Stimulated activated CD8-positive, alpha-beta memory T cell treated with anti-CD3 and anti-CD28 coated beads, Interleukin-15, amount 100 ng/mL, for 24 hours (primary cell): Measurements from ENCODE around the gene GRIN2D.
A peak's percentile ranks its signal among the peaks of the same experiment; 100 is the strongest.
"Not testable (repeated sequence)": the region's sequence is repeated elsewhere in the genome, so short reads cannot be mapped to it uniquely, and the experiment has no call there.

Experiments
- DNase-seq: peaks from one replicate; pipeline ENCODE4 v3.0.0-alpha.2; 2020; ENCODE audit warnings: low read depth

Gene GRIN2D

DNA sequence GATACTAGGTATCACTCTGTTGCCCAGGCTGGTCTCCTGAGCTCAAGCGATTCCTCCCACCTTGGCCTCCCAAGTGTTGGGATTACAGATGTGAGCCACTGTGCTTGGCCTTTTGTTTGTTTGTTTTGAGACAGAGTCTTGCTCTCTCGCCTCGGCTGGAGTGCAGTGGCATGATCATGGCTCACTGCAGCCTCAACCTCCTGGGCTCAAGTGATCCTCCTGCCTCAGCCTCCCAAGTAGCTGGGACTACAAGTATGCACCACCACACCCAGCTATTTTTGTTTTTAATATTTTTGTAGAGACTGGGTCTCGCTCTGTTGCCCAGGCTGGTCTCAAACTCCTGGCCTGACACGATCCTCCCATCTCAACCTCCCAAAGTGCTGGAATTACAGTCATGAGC lies 21.7 kb upstream of the GRIN2D start:
- DNase-seq = not testable (repeated sequence)

DNA sequence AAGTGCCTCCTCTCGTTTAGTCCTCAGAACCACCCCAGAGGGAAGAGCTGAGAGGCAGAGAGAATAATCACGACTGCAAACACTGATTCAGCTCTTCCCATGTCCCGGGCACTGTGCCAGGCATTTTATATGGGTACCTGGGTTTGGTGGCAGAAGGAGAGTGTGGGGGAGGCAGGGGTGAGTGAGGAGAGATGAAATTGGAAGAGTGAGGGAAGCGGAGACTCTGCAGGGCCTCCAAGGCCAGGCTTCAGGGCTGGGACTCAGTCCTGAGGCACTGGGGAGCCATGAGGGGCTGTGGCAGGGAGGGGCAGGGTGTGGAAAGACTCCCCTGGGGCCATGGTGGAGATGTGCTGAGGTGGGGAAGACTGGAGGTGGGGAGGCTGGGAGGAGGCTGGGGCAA lies 20.6 kb upstream of the GRIN2D start:
- DNase-seq = no peak

GRCh38 chr19:48373567-48373966 lies 19.9 kb upstream of the GRIN2D start:
- no peak for DNase-seq

GRCh38 chr19:48378194-48378570 lies 15.3 kb upstream of the GRIN2D start:
- DNase-seq = no peak

GRCh38 chr19:48379058-48379457 lies 14.4 kb upstream of the GRIN2D start:
- DNase-seq = no peak

- DNase-seq = no peak
These were observed 12.1 kb upstream of the GRIN2D start for GRCh38 chr19:48381178-48381950.

- no peak for DNase-seq
These were observed 11.2 kb upstream of the GRIN2D start for GRCh38 chr19:48382286-48382685.

GRCh38 chr19:48385461-48386087 lies 7.9 kb upstream of the GRIN2D start:
- DNase-seq = no peak

DNA sequence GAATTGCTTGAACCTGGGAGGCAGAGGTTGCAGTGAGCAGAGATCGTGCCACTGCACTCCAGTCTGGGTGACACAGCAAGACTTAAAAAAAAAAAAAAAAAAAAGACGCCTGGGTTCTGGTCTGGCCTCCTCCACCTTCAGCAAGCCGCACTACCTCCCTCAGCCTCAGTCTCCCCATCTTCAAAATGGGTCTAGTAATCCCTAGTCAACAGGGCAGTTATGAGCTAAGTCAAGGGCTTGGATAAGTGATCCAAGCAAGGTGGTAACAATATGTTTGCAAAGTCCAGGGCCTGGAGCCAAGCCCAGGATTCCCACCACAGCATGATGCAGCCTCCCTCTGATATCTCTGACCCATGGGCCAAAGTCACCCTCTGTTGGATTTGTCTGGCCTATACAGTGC lies 6.5 kb upstream of the GRIN2D start:
- DNase-seq = no peak

- DNase-seq = peak; percentile 31
These were observed 3.0 kb upstream of the GRIN2D start for GRCh38 chr19:48390188-48391099.

GRCh38 chr19:48391100-48392005 lies 2.1 kb upstream of the GRIN2D start, which contains the start of gene KDELR1:
TSS of gene KDELR1 (minus strand) at chr19:48391551. CDS start at chr19:48391358, 193 bp downstream.
- peak; percentile 71 for DNase-seq

GRCh38 chr19:48392006-48392344 lies 1.5 kb upstream of the GRIN2D start:
- not testable (repeated sequence) for DNase-seq

DNA sequence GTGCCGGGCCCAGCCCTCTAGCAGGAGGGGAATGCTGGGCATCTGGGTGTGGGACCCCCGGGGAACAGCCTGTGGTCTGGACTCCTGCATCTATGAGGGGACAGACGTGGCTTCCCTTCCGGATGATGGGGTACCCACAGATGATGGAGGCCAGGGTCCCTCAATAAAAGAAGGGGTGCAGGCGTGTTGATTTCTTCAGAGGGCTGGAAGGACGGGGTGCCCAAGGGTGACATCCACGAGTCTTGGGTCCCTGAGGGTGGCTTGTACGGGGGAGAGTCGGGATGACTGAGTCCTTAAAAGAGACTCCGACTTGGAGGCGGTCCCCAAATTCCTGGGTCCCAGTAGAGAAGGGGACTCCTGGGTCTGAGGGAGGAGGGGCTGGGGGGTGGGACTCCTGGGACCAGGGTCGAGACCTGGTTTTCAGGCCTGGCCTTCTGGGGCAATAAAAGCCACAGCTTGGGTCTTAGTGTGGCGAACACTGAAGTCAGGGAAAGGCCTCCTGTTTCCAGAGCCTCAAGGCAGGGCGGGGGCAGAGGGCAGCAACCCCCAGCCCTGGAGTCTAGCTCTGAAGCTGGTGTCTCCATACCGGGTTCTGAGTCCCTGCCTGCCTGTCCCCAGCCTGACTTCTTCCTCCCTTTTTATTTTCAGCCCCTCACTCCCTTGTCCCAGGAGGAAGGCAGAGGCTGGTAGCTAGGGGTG lies 459 bp upstream of the GRIN2D start:
- no peak for DNase-seq

- no peak for DNase-seq
These were observed 1.1 kb downstream of the GRIN2D start for GRCh38 chr19:48394331-48395169.

DNA sequence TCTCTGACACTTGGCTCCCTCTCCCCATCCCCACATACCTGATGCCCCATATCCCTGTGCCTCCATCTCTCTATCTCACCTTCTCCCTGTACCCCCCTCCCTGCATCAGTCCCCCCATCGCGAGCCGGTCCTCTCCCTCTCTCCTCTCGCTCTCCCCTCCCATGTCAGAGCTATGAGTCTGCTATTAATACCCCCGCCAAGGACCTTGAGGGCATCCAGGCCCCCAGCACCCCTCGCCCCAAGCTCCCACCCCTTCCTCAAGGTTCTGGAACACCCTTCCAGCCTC lies 1.6 kb downstream of the GRIN2D start:
- DNase-seq = no peak

GRCh38 chr19:48395499-48395898 lies 2.0 kb downstream of the GRIN2D start:
- DNase-seq = no peak

GRCh38 chr19:48396016-48396823 lies 2.8 kb downstream of the GRIN2D start:
- DNase-seq = no peak

DNA sequence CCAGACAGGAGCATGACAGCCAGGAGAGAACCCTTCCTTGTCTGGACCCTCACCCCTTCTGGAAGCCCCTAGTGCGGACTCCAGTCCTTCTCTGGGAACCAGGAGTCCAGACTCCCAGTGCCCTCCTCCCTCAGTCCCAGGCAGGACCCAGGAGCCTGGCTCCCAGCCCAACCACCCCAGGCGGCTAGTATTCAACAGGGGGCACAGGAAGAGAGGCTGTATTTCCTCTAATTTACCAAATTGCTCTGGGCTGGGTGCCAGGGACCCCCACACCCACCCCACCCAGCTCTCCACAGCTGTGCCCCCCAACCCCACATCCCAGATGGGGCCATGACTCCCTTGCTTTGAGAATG lies 3.3 kb downstream of the GRIN2D start:
- no peak for DNase-seq

GRCh38 chr19:48397263-48398101 lies 4.0 kb downstream of the GRIN2D start:
- DNase-seq = no peak
